ENCODE data around the gene CPSF6.
"Not testable (repeated sequence)": the region's sequence is repeated elsewhere in the genome, so short reads cannot be mapped to it uniquely, and the experiment has no call there.

The CPSF6 gene

GRCh38 chr12:69243099-69244084 is 4.0 kb downstream of the CPSF6 start:
- Mint-ChIP-seq H3K27ac (peak overlapping the region; percentile 59), H3K4me3 (peak overlapping the region; percentile 50), H3K4me1 (peaks cover 26 to 60% of the 10 kb centered on the region in 2 donors), H3K9me3 (no peaks in the 10 kb centered on the region), H3K36me3 (peaks cover 4 to 20% of the 10 kb centered on the region in 2 donors), H3K27me3 (no peaks in the 10 kb centered on the region)
- peak; percentile 36 to 40 for ATAC-seq (replicated peaks)
- no peak for DNase-seq

GRCh38 chr12:69247268-69248018 is 8.1 kb downstream of the CPSF6 start:
- ATAC-seq (replicated peaks) = no peak
- Mint-ChIP-seq H3K27ac (no peak overlapping the region), H3K4me1 (peaks cover 30 to 69% of the 10 kb centered on the region in 2 donors), H3K27me3 (no peaks in the 10 kb centered on the region), H3K36me3 (peaks cover 5 to 26% of the 10 kb centered on the region in 2 donors), H3K4me3 (no peak overlapping the region), H3K9me3 (no peaks in the 10 kb centered on the region)
- no peak for DNase-seq

GRCh38 chr12:69252033-69252432 is 12.7 kb downstream of the CPSF6 start:
- H3K4me3 Mint-ChIP-seq = no peak overlapping the region
- peaks cover 21 to 58% of the 10 kb centered on the region in 2 donors for H3K4me1 Mint-ChIP-seq
- DNase-seq (no peak), ATAC-seq (replicated peaks) (no peak)
- H3K27me3 Mint-ChIP-seq = no peaks in the 10 kb centered on the region
- peak overlapping the region; percentile 39 for H3K27ac Mint-ChIP-seq
- no peaks in the 10 kb centered on the region for H3K9me3 Mint-ChIP-seq
- peaks cover 12 to 37% of the 10 kb centered on the region in 2 donors for H3K36me3 Mint-ChIP-seq

GRCh38 chr12:69254046-69254445 is 14.7 kb downstream of the CPSF6 start:
- Mint-ChIP-seq H3K4me3 (no peak overlapping the region), H3K36me3 (peaks cover 17 to 41% of the 10 kb centered on the region in 2 donors), H3K27me3 (no peaks in the 10 kb centered on the region), H3K4me1 (peaks cover 19 to 48% of the 10 kb centered on the region in 2 donors), H3K9me3 (no peaks in the 10 kb centered on the region), H3K27ac (no peak overlapping the region)
- DNase-seq (no peak), ATAC-seq (replicated peaks) (peak; percentile 41 to 46)

GRCh38 chr12:69254862-69255261 is 15.5 kb downstream of the CPSF6 start:
- H3K27me3 Mint-ChIP-seq = no peaks in the 10 kb centered on the region

GRCh38 chr12:69258655-69259054 is 19.3 kb downstream of the CPSF6 start:
- no peaks in the 10 kb centered on the region for H3K27me3 Mint-ChIP-seq

More at GRCh38 chr12:69254862-69255261, 15.5 kb downstream of the CPSF6 start:
- peaks cover 15 to 37% of the 10 kb centered on the region in 2 donors for H3K36me3 Mint-ChIP-seq
- no peak overlapping the region for H3K4me3 Mint-ChIP-seq
- DNase-seq (no peak), ATAC-seq (replicated peaks) (no peak)
- peaks cover 14 to 41% of the 10 kb centered on the region in 2 donors for H3K4me1 Mint-ChIP-seq
- H3K9me3 Mint-ChIP-seq = no peaks in the 10 kb centered on the region
- peak overlapping the region; percentile 65 for H3K27ac Mint-ChIP-seq

GRCh38 chr12:69262264-69262974 is 23.1 kb downstream of the CPSF6 start:
- Mint-ChIP-seq H3K27me3 (no peaks in the 10 kb centered on the region), H3K4me3 (no peak overlapping the region), H3K4me1 (peaks cover 3 to 5% of the 10 kb centered on the region in 2 donors), H3K36me3 (peaks cover 38 to 52% of the 10 kb centered on the region in 2 donors), H3K9me3 (no peaks in the 10 kb centered on the region), H3K27ac (no peak overlapping the region)
- ATAC-seq (replicated peaks) (no peak), DNase-seq (no peak)

More at GRCh38 chr12:69258655-69259054, 19.3 kb downstream of the CPSF6 start:
- ATAC-seq (replicated peaks) (no peak), DNase-seq (no peak)
- H3K36me3 Mint-ChIP-seq = peaks cover 33 to 56% of the 10 kb centered on the region in 2 donors
- H3K4me1 Mint-ChIP-seq = peaks cover 8 to 14% of the 10 kb centered on the region in 2 donors
- H3K27ac Mint-ChIP-seq = peak overlapping the region; percentile 31
- H3K4me3 Mint-ChIP-seq = no peak overlapping the region
- no peaks in the 10 kb centered on the region for H3K9me3 Mint-ChIP-seq

- Mint-ChIP-seq H3K27ac (no peak overlapping the region), H3K4me1 (peaks cover 0 to 1% of the 10 kb centered on the region in 2 donors), H3K36me3 (peaks cover 31 to 41% of the 10 kb centered on the region in 2 donors), H3K4me3 (no peak overlapping the region), H3K27me3 (no peaks in the 10 kb centered on the region), H3K9me3 (no peaks in the 10 kb centered on the region)
- no peak for ATAC-seq (replicated peaks)
- DNase-seq = no peak
Measured at GRCh38 chr12:69265205-69265604, 25.8 kb downstream of the CPSF6 start.

GRCh38 chr12:69265633-69266032 is 26.3 kb downstream of the CPSF6 start:
- H3K9me3 Mint-ChIP-seq; H3K27ac Mint-ChIP-seq; ATAC-seq (replicated peaks); H3K4me1 Mint-ChIP-seq; H3K4me3 Mint-ChIP-seq; DNase-seq; H3K27me3 Mint-ChIP-seq: not testable (repeated sequence)
- peaks cover 26 to 37% of the 10 kb centered on the region in 2 donors for H3K36me3 Mint-ChIP-seq

- ATAC-seq (replicated peaks) (no peak), DNase-seq (no peak)
- H3K4me3 Mint-ChIP-seq = no peak overlapping the region
- H3K9me3 Mint-ChIP-seq = no peaks in the 10 kb centered on the region
- no peaks in the 10 kb centered on the region for H3K27me3 Mint-ChIP-seq
- no peak overlapping the region for H3K27ac Mint-ChIP-seq
- H3K36me3 Mint-ChIP-seq = peaks cover 24 to 33% of the 10 kb centered on the region in 2 donors
- H3K4me1 Mint-ChIP-seq = peaks cover 0 to 1% of the 10 kb centered on the region in 2 donors
Measured at GRCh38 chr12:69266036-69266635, 26.8 kb downstream of the CPSF6 start.

GRCh38 chr12:69269736-69270135 is 30.4 kb downstream of the CPSF6 start:
- no peak for DNase-seq
- peaks cover 16 to 18% of the 10 kb centered on the region in 2 donors for H3K36me3 Mint-ChIP-seq
- peaks cover 2 to 14% of the 10 kb centered on the region in 2 donors for H3K4me1 Mint-ChIP-seq
- ATAC-seq (replicated peaks) = no peak
- no peaks in the 10 kb centered on the region for H3K27me3 Mint-ChIP-seq
- no peak overlapping the region for H3K27ac Mint-ChIP-seq
- H3K9me3 Mint-ChIP-seq = no peaks in the 10 kb centered on the region
- H3K4me3 Mint-ChIP-seq = no peak overlapping the region

- ATAC-seq (replicated peaks) = no peak
- no peaks in the 10 kb centered on the region for H3K9me3 Mint-ChIP-seq
Measured at GRCh38 chr12:69272511-69272910, 33.1 kb downstream of the CPSF6 start.

GRCh38 chr12:69274861-69275260 is 35.5 kb downstream of the CPSF6 start:
- ATAC-seq (replicated peaks) (no peak), DNase-seq (no peak)
- no peaks in the 10 kb centered on the region for H3K27me3 Mint-ChIP-seq
- H3K4me1 Mint-ChIP-seq = peaks cover 10 to 25% of the 10 kb centered on the region in 2 donors
- H3K27ac Mint-ChIP-seq = no peak overlapping the region
- peaks cover 7 to 8% of the 10 kb centered on the region in 2 donors for H3K36me3 Mint-ChIP-seq
- no peaks in the 10 kb centered on the region for H3K9me3 Mint-ChIP-seq
- H3K4me3 Mint-ChIP-seq = no peak overlapping the region

More at GRCh38 chr12:69272511-69272910, 33.1 kb downstream of the CPSF6 start:
- Mint-ChIP-seq H3K27ac (no peak overlapping the region), H3K4me1 (peaks cover 7 to 25% of the 10 kb centered on the region in 2 donors), H3K4me3 (no peak overlapping the region), H3K36me3 (peaks cover 10 to 11% of the 10 kb centered on the region in 2 donors), H3K27me3 (no peaks in the 10 kb centered on the region)
- DNase-seq = no peak

All from stimulated activated naive B cell treated with anti-CD40 and anti-IgM and Interleukin-4, amounts not matched to agents 10 μg/mL and 1 μg/mL and 100 μg/mL, for 72 hours (primary cell).